Measurements from ENCODE around the gene TC2N.
"Not testable (repeated sequence)": the region's sequence is repeated elsewhere in the genome, so short reads cannot be mapped to it uniquely, and the experiment has no call there.

Gene TC2N

GRCh38 chr14:91830777-91831176, 36.6 kb downstream of the TC2N start:
- DNase-seq: peak; percentile 67

- DNase-seq: no peak
Observed at GRCh38 chr14:91829511-91829910, 37.8 kb downstream of the TC2N start.

- DNase-seq: no peak
Observed at GRCh38 chr14:91827746-91828145, 39.6 kb downstream of the TC2N start.

- no peak for DNase-seq
Observed at GRCh38 chr14:91817566-91818325, 49.6 kb downstream of the TC2N start.

GRCh38 chr14:91814317-91814716, 53.0 kb downstream of the TC2N start:
- no peak for DNase-seq

- no peak for DNase-seq
Observed at GRCh38 chr14:91810699-91811098, 56.6 kb downstream of the TC2N start.

- DNase-seq: no peak
Observed at GRCh38 chr14:91806716-91807115, 60.6 kb downstream of the TC2N start.

- not testable (repeated sequence) for DNase-seq
Observed at GRCh38 chr14:91806094-91806493, 61.2 kb downstream of the TC2N start.

- no peak for DNase-seq
Observed at GRCh38 chr14:91805659-91806058, 61.7 kb downstream of the TC2N start.

- DNase-seq: no peak
Observed at GRCh38 chr14:91801358-91801757, 66.0 kb downstream of the TC2N start.

- DNase-seq: no peak
Observed at GRCh38 chr14:91796617-91797347, 70.6 kb downstream of the TC2N start.

- DNase-seq: no peak
Observed at GRCh38 chr14:91793704-91794103, 73.6 kb downstream of the TC2N start.

GRCh38 chr14:91786188-91786587, 81.1 kb downstream of the TC2N start:
- DNase-seq: no peak

- no peak for DNase-seq
Observed at GRCh38 chr14:91780452-91780851, 86.9 kb downstream of the TC2N start.

GRCh38 chr14:91778217-91778616, 89.1 kb downstream of the TC2N start:
- DNase-seq: no peak

- DNase-seq: no peak
Observed at GRCh38 chr14:91774140-91775096, 92.9 kb downstream of the TC2N start.

- DNase-seq: no peak
Observed at GRCh38 chr14:91770185-91770584, 97.2 kb downstream of the TC2N start.

GRCh38 chr14:91755570-91756295, 111.6 kb downstream of the TC2N start:
- no peak for DNase-seq

- no peak for DNase-seq
Observed at GRCh38 chr14:91754819-91755218, 112.5 kb downstream of the TC2N start.

- DNase-seq: no peak
Observed at GRCh38 chr14:91754185-91754584, 113.2 kb downstream of the TC2N start.

- no peak for DNase-seq
Observed at GRCh38 chr14:91753501-91754128, 113.7 kb downstream of the TC2N start.

GRCh38 chr14:91752961-91753360, 114.4 kb downstream of the TC2N start:
- no peak for DNase-seq

Measured in NCI-H2029 (cell line).